Central memory CD8-positive, alpha-beta T cell (primary cell): ENCODE data around the gene ZNF362.

Experiments
- ATAC-seq: fragments of 150-1000 bp; cut with Tn5 transposase; replicated peaks from 2 replicates; pipeline ENCODE4 v1.10.0; 2022; ENCODE audit warnings: mild to moderate bottlenecking, moderate FRiP score, moderate number of reproducible peaks; ENCODE audit not compliant: poor library complexity, severe bottlenecking; ENCODE audit errors: extremely low read depth
- DNase-seq, 2 donors: peaks; one replicate each; pipeline ENCODE4 v3.0.0; 2021; ENCODE audit warnings: low spot score in 2 of 2
- H3K27ac Mint-ChIP-seq: one replicate; pipeline ENCODE4 v1.8.0; 2022; ENCODE audit warnings: low read depth, mild to moderate bottlenecking, moderate library complexity, mixed read lengths
- H3K27me3 Mint-ChIP-seq: one replicate; pipeline ENCODE4 v1.8.0; 2022; ENCODE audit warnings: mixed read lengths
- H3K36me3 Mint-ChIP-seq: one replicate; pipeline ENCODE4 v1.8.0; 2022; ENCODE audit warnings: mild to moderate bottlenecking, moderate library complexity, mixed read lengths; ENCODE audit not compliant: insufficient read depth
- H3K4me1 Mint-ChIP-seq: one replicate; pipeline ENCODE4 v1.8.0; 2022; ENCODE audit warnings: mixed read lengths
- H3K4me3 Mint-ChIP-seq: one replicate; pipeline ENCODE4 v1.8.0; 2022; ENCODE audit warnings: mild to moderate bottlenecking, moderate library complexity, mixed read lengths
- H3K9me3 Mint-ChIP-seq: one replicate; pipeline ENCODE4 v1.8.0; 2022; ENCODE audit warnings: mixed read lengths

ZNF362 gene

GRCh38 chr1:33344896-33345560, 88.7 kb downstream of the ZNF362 start:
- Mint-ChIP-seq H3K4me1 (peaks cover 45% of the 10 kb centered on the region), H3K27me3 (no peaks in the 10 kb centered on the region)

DNA sequence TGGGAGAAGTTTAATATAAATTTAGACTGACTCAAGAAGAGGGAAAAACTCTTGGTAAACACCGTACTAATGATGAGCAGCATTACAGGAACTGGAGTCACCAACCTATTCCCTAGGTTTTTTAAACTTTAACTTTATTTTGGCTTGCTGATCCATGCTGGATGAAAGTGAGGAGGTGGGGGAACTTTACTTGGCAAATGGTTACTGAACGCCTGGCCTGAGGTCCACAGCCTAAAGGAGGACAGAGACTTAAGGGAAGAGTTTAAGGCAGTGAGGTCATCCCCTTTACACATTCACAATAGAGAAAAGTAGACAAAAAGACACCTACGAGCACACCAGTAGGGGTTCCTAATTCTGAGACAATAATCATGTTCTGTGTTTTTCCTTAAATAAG, 90.2 kb downstream of the ZNF362 start:
- H3K27me3 Mint-ChIP-seq: no peaks in the 10 kb centered on the region
- no peak for ATAC-seq
- peak overlapping the region; percentile 47 for H3K4me3 Mint-ChIP-seq
- H3K9me3 Mint-ChIP-seq: no peaks in the 10 kb centered on the region
- peaks cover 41% of the 10 kb centered on the region for H3K4me1 Mint-ChIP-seq
- H3K36me3 Mint-ChIP-seq: peaks cover 10% of the 10 kb centered on the region
- peak overlapping the region; percentile 58 for H3K27ac Mint-ChIP-seq
- DNase-seq: no peak

More at GRCh38 chr1:33344896-33345560, 88.7 kb downstream of the ZNF362 start:
- Mint-ChIP-seq H3K27ac (no peak overlapping the region), H3K36me3 (peaks cover 11% of the 10 kb centered on the region), H3K9me3 (no peaks in the 10 kb centered on the region), H3K4me3 (no peak overlapping the region)
- no peak for ATAC-seq
- no peak for DNase-seq

DNA sequence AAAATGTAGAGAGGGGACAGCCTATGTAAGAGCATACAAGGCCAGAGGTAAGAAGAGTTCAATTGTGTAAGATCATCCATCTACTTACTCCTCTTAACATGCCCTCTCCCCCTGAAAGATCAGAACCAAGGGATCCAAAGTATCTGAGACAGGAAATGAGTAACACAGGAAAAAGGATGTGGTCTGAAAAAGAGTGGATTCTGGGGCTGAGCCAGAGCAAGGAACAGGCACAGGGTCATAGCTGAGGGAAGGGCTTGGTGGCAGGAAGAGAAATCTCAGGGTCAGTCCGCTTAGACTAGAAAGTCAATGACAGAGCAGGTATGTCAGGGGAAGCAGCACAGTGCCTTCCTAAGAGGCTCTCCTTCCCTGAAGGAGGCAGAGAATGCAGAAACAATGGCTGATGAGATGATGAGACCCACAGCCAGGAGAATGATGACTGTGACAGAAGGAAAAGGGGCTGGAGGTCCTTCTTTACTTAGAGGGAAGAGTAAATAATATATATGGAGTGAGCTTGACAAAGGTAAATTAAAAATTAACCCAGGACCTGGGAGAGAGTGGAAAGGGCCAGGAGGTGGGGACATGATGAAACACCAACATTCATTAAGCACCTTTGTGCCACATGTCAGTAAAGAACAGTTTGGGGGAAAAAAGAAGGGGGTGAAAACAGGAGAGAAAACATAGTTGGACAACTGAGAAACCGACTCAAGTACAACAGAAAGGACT, 90.8 kb downstream of the ZNF362 start:
- Mint-ChIP-seq H3K27ac (peak overlapping the region; percentile 58), H3K36me3 (peaks cover 10% of the 10 kb centered on the region), H3K27me3 (no peaks in the 10 kb centered on the region), H3K9me3 (no peaks in the 10 kb centered on the region), H3K4me1 (peaks cover 41% of the 10 kb centered on the region), H3K4me3 (peak overlapping the region; percentile 47)
- DNase-seq: no peak
- no peak for ATAC-seq

DNA sequence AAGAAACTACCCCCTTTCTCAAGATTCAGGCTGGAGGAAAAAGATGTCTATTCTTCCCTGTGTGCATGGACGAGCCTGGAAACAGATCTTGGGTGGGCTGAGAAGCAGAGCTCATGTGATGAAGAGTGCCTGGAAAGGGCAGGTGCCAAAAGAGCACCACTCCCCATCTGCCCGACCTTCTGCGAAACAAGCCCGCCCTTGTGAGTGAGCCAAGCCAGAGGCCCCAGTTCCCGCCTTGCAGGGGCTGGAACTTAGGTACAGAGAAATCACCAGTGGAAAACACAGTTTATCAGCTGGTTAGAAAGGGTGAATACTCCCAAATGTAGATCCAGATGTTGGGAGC, 91.3 kb downstream of the ZNF362 start:
- no peaks in the 10 kb centered on the region for H3K27me3 Mint-ChIP-seq
- peak overlapping the region; percentile 47 for H3K4me3 Mint-ChIP-seq
- H3K9me3 Mint-ChIP-seq: no peaks in the 10 kb centered on the region
- peaks cover 38% of the 10 kb centered on the region for H3K4me1 Mint-ChIP-seq
- peak overlapping the region; percentile 58 for H3K27ac Mint-ChIP-seq
- DNase-seq (no peak), ATAC-seq (no peak)
- peaks cover 10% of the 10 kb centered on the region for H3K36me3 Mint-ChIP-seq

DNA sequence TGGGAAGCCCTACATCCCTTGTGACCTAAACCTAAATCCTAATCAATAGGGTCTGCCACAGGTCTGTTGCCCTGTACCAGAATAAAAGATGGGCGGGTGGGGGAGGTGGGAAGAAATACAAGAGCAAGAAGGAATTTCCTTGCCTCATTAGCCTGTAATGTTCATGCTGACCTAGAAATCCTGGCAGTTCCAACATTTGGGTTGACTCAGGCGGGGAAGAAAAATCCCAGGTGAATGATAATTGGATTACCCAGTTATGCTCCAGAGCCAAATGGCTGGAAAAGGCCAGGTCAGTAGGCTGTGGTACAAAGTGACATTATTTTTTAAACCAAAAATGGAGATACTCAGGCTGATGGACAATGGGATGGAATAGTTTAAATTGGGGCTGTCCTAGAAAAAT, 91.9 kb downstream of the ZNF362 start:
- Mint-ChIP-seq H3K4me1 (peaks cover 34% of the 10 kb centered on the region), H3K27ac (peak overlapping the region; percentile 10), H3K4me3 (peak overlapping the region; percentile 74), H3K27me3 (no peaks in the 10 kb centered on the region), H3K9me3 (no peaks in the 10 kb centered on the region), H3K36me3 (peaks cover 10% of the 10 kb centered on the region)
- no peak for DNase-seq
- no peak for ATAC-seq

DNA sequence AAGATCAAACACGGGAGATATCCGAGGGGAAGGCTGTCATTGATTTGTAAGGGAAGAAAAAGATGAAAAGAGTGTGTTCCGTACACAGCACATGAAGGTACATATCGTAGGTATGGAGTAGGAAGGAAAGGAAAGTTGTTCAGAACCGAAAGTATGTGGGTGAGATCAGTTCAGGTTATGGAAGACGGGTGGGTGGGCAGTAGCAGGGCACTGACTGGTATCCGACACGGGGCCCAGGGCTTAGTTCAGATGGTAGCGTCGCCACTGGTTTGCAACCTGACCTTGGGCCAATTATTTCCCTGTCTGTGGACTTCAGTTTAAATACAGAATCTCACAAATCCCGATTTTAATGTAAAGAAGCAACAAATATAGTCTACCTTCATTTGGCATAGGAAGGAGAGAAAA, 92.4 kb downstream of the ZNF362 start:
- DNase-seq (no peak), ATAC-seq (no peak)
- no peaks in the 10 kb centered on the region for H3K27me3 Mint-ChIP-seq
- peaks cover 34% of the 10 kb centered on the region for H3K4me1 Mint-ChIP-seq
- H3K36me3 Mint-ChIP-seq: peaks cover 10% of the 10 kb centered on the region
- H3K27ac Mint-ChIP-seq: peak overlapping the region; percentile 10
- no peaks in the 10 kb centered on the region for H3K9me3 Mint-ChIP-seq
- peak overlapping the region; percentile 74 for H3K4me3 Mint-ChIP-seq

GRCh38 chr1:33349081-33349759, 92.9 kb downstream of the ZNF362 start:
- Mint-ChIP-seq H3K4me3 (peak overlapping the region; percentile 74), H3K9me3 (no peaks in the 10 kb centered on the region), H3K36me3 (peaks cover 10% of the 10 kb centered on the region), H3K27ac (peak overlapping the region; percentile 10), H3K4me1 (peaks cover 34% of the 10 kb centered on the region), H3K27me3 (no peaks in the 10 kb centered on the region)
- DNase-seq (peak; percentile 28), ATAC-seq (peak; percentile 31)

GRCh38 chr1:33349778-33350610, 93.7 kb downstream of the ZNF362 start:
- Mint-ChIP-seq H3K9me3 (no peaks in the 10 kb centered on the region), H3K36me3 (peaks cover 9% of the 10 kb centered on the region), H3K27me3 (no peaks in the 10 kb centered on the region), H3K4me3 (peak overlapping the region; percentile 79), H3K4me1 (peaks cover 34% of the 10 kb centered on the region), H3K27ac (peak overlapping the region; percentile 29)
- ATAC-seq (peak; percentile 82), DNase-seq (peak; percentile 53 to 60)
